Brain pericyte (primary cell): ENCODE results near the gene GNAQ.

Source experiments
- DNase-seq: peaks from one replicate; pipeline ENCODE4 v3.0.0-alpha.2; 2012; ENCODE audit warnings: low read depth, low spot score

Gene GNAQ

DNA sequence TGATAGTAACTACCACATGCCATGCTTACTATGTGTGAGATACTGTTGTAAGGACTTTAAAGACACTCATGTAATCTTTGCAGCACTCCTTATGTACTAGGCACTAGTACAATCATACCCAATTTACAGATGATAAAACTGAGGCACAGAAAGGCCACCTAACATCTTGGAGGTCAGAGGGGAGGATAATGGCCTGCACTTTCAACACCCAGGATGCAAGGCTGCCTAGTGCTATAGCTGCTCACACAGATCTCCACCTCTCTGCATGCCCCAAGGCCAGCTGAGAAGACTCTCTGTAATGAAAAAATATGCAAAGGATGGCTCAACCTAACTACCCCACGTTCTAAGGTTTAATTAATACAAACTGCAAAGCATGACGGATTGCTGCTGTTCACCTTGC is 57.2 kb downstream of the GNAQ start:
- no peak for DNase-seq

DNA sequence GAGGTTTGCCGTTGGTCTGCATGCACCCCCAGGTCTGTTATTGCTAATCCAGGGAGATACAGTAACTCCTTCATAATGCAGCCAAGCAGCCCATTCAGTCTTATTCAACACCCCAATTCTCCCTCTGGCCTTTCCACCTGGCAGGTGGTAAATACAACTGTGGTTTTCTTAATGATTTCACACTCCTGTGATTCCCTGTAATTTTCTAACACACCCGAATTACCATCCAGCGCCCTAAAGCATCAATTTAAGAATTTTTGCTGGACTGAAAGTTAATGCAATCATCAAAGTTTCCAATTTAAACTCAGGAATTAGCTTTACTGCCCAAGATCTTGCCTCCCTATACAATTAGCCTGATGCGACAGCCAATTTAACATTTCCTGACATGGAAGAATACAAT is 62.5 kb downstream of the GNAQ start:
- DNase-seq, result no peak

DNA sequence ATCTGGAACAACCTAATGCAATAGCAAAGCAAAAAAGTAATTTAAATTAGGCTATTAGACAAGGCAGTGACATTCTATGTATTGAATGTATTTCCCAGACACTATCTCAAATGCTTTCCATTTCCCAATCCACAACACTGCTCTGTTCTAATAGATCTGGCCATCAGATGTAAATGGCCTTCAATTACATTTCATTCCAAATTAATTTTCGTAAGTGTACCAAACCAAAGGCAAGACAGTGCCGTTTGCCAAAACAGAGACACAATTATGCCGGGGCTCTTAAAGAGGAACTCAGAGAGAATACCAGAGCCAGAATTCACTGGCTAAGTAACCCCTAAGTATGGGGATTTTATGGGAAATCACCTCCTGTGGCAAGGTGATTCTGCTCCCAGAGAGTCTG is 63.1 kb downstream of the GNAQ start:
- DNase-seq, result no peak

DNA sequence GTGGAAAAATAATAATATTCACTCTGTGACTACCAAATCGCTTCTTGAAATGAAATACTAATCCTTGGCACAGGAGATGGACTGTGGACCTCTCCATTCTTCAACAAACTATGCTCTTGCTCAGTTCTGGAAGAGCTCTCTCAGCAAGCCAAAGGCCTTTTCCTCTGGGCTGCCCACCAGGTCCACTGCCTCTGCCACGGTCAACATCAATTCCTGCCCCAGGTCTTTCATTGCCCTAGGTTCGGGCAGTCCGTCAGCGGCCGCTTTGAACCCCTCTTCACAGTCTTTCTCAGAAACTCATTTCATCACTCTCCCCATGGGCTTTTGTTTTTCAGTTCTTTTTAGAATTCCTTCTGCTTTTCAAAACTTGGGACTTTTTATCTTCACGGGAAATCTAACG is 64.9 kb downstream of the GNAQ start:
- DNase-seq, result no peak

DNA sequence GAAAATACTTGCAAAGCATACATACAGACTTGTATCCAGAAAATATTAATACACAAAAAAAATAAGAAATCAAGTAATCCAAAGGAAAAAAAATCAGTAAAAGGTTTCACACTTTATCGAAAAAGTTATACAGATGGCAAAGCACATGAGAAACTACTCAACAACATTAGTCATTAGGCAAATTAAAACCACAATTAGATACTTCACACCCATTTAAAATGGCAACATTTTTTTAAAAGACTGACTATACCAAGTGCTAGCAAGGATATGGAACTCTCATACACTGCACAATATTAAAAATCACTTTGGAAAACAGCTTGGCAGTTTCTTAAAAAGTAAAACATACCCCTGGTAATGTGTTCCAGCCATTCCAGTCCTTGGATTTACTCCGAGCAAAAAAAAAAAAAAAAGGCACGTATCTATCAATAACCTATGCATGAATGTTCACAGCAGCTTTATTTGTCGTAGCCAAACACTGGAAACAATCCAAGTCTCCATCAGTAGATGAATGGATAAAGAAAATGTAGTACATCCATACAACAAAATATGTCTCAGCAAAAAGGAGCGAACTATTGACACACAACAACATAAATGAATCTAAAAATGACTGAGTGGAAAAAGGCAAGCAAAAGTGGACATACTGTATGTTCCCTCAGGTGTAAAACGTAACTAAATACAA is 66.0 kb downstream of the GNAQ start:
- no peak for DNase-seq

DNA sequence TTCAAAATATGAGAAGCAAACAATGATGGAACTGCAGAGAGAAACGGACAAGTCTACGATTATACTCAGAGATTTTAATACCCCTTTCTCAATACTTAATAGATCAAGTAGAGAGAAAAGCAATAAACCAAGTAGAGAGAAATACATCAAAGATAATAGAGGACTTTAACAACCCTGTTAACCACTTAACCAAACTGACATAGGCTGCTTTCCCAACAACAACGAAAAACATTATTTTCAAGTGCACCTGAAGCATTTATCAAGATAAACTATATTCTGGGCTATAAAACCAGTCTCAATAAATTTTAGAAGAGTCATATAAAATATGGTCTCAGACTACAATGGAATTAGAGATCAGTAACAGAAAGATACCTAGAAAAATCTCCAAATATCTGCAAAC is 67.4 kb downstream of the GNAQ start:
- no peak for DNase-seq

DNA sequence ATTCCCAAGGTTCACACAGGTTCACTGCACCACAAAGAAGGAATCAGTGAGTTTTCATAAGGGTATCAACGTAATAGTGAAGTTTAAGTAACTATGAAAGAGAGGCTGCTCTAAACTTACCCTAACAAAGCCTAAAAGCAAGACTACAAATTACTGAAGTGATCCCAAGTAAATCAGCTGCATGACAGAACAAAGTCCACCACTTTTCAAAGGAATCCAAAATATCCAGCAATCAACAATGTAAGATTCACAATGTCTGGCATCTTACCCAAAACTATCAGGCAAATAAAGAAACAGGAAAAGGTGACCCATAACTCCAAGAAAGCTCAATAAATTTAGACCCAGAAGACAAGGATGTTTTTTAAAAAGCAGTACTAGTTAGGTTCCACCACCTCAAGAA is 70.1 kb downstream of the GNAQ start:
- DNase-seq, result no peak

DNA sequence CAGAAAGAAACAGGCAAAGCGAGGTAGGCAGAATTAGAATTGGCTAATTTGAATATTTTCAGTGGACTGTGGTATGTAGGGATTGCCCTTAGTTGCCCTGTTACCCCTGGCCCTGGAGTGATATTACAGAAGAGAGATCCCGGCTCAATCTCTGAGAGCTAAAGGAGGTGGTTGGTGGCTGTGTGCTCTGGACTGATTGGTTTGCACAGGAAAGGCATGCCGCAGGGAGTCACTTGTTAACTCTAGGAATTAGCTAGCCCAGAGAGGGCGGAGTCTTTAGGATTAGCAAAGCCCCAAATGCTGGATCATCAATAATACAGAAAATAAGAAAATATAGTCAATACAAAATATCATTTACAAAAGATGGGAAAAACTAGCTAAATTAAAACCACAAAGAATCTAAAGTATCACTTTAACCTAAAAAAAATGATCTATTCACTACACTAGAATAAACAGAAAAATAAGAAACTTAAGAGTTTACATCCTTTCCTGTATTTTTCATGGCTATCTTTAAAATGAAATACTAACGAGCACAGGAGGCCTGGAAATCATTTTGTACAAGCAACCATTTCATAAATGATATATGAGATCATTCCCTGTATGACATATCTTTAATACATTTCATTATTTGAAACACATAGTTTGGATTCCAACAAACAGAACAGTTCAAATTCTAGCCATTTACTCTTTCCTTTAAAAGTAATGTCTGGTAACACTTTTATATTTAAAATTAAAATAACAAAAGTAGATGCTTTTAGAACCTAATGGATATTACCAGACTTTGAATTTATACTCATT is 71.1 kb downstream of the GNAQ start:
- DNase-seq, result no peak

DNA sequence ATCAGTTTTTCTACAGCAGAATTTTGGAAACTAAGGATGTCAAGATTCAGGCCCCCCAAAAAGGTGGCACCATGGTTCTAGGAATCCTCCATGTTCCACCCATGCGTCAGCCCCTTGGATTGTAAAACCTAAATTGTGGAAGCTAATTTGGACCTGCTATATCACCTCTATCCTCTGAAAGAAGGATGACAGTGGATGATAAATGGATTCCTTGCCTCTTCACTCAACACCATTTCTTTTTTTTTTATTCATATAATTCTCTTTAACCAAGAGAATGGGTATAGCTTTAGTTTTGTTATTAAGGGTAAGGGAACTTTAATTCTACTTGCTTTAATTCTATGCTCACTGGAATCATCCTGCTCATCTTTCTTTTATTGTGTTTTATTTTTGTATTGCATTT is 71.8 kb downstream of the GNAQ start:
- no peak for DNase-seq

DNA sequence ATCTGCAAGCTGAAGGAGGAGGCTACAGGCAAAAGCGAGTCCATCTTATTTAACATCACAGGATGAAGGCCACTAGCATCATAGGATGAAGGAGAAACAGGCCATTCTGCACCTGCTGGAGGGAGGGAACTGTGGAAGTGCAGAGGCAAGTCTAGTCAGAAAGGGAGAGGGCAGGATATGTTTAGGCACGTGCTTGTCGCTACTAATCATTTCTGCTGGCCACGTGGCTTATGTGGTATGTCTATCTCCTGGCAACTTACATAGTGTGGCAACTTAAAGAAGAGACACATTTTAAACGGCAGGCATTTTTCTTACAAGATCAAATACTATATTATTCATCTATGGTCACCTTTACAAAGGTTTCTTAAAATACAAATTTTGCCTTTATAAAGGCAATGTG is 74.0 kb downstream of the GNAQ start:
- no peak for DNase-seq

DNA sequence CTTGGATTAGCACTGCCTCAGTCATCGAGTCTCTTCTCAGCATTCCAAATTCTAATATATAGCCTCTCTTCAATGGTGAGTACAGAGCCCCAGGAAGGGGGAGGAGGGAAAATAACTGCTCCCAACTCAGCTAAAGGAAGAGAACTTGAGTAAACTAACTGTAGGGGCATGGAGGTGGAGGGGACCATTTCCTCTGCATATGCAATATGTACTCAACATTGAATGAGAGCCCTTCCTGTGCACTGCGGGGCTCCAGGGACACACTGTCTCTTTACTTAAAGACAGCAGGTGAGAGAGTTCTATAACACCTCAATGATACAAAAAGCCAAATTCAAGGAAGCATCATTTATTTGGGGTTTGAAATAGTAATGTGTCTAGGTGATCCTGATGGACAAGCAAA is 75.1 kb downstream of the GNAQ start:
- no peak for DNase-seq

DNA sequence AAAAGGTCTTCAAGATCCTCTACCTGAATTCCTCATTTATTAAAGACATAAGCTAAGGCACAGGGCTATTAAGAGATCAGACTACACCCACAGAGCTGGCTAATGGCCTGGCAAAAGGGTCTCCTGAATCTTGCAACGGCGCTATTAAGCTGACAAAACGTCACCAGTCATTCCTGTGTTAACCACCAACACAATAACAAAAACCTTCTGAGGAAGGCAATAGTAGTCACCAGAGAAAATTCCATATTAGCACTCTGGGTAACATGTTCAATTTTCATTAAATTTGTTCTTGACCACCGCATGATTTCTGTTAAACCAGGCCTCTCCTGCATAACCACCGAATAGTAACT is 77.0 kb downstream of the GNAQ start:
- no peak for DNase-seq

DNA sequence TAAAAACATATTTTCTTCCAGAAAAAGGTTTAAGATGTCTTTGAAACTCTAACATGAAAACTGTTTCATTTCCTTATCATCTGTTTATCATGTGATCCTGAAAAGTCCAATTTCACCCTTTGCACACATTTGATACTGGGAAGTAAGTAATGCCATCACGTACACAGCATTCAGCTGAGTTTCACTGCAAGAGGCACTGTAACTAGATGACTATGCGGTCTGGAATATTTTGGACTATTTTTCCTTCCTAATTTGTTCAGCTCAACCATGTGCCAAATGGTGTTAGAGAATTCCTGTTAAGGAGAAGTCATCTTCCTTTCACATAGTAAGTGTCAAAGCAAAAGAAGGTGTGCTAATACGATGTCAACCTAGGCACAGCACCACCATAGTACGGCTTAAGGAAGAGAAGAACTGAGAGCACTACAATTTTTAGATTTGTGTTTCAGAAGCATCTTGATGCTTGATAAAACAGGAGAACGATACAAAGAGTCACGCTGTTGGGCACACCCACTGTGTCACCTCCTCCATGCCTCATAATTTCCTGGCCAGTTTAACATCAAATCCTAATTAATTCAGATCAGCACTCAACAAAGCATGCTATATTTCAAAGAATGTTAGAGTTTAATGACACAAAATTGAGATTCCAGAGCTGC is 77.5 kb downstream of the GNAQ start:
- no peak for DNase-seq

DNA sequence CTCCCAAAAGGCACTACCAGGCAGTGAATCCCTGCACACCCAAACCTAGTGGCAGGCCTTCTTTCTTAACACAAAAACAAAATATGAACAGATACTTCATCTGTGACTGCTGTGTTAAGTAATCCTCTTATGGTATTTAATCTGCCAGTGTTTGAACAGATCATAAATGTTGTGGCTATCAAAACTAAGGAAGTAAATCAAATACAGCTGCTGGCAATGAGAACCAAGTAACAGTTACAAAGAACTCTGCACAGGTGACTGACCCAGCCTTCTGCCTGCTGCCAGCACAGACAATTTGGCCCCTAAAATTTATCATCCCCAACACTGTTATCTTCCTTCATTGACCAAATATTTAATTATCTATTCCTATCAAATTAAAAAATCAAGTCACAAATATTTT is 78.0 kb downstream of the GNAQ start:
- no peak for DNase-seq

DNA sequence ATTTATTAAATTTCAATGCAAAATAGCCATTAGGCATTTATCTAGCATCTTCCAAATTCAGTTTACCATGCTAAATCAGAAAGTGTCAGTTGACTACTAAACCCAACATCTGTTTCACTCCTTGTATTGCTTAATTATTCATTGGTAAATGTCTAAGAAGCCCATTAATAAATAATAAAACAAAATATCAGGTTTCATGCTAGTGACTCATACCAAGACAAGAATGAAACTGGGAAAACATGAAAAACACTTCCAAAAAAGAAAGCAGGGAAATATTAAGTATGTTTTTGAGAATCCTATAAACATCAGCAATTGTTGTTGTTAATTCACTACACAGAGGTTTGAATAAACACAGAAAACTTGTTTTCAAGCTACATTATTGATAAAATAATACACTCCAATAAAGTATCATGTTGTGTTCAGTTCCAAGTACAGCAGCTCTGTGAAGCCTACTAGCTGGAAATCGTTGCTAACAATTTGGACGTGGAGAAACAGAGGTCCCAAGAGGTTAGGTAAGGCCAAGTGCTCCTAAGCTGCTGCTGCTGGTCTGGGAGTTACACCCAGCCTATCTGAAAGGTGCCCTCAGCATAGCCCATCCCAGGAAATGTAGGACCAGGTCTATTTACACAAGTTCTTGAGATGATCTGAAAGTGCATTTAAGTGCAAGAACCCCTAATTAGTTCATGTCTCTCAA is 78.8 kb downstream of the GNAQ start:
- no peak for DNase-seq

DNA sequence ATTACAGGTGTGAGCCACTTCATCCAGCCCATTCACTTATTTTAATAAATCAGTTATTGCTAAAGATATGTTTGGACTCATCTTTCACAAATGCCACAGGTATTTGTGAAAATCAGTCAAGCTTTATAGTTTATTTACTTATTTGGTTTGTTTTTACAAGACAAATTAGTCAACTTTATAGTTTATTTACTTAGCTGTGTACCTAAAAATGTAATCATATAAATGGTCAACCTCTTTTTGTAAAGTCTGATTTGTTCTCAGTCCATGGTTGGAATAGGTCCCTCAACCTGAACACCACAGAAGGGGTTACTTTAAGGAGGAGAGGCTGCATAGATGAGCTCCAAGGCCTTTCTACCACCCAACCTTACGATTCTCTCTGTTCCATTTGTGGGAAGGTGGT is 80.2 kb downstream of the GNAQ start:
- DNase-seq, result no peak

DNA sequence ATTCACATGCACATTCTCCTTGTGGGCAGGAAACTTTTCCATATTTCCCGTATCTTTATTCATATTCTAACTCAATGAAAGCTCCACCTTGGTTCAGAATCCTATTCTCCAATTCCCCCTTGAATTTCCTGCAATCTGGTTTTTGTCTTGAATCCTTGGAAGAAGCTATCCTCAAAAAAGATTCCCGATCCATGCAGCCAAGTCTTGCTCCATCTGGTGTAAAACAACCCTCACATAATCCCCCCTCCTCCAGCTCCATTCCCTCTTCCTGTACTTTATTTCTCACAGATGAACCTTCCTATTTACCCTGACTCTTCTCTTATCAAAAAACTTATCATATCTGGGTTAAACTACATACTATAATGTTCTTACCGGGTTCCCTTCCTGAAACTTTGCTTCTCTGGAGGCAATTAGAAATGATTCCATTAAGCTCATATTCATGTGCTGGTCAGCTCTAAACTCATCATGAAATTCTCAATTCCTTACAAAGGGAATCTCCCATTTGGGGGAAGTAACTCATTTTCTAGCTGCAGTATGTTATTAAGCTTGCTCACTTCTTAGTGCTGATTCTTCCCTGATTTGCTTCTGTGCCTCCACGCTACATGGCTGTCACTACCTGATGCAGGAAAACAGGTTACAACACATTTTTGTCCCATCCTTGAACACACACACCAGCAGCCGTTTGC is 81.7 kb downstream of the GNAQ start:
- DNase-seq, result no peak

DNA sequence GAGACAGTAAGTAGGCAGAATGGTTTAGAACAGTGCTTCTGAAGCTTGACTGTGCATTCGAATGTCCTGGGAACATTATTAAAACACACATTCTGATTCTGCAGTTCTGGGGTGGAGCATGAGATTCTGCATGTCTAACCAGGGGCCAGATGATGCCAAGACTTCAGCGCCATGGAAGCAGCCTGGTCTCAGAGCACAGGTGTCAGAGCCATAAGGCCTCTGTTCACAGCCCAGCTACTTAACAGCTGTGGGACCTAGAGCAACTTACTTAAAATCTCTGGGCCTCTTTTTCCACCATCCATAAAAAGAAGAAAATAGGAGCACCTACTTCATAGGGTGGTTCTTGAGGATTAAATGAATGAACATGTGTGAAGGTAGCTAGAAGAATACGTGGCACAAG is 84.0 kb downstream of the GNAQ start:
- no peak for DNase-seq

DNA sequence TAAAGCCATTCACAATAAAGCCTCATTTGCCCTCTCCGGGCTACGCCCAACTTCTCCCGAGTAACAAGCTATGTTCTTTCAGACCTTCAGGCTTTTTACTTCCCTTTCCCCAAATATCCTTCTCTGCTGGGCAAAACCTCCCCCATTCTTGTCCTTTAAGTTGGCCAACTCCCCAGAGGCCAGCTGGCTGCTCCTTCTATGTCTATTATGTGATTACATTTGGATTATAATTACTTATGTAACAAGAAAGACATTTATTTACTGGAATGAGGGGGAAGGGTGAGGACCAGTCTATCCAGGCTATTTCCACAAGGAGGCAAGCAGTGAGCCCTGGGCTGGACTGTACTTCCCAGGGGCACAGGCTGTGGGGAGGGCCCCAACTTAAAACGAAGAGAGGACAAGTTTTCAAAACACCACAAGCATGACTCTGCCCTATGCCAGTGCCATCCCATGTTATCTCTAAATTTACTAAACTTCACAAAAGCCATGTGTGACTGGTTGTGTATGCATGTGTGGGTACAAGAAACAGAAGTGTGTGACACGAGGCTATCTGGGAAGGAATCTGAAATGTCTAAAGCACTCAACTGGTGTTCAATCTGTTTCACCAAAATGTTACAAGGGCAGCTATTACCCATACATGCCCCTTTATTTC is 84.5 kb downstream of the GNAQ start:
- no peak for DNase-seq

DNA sequence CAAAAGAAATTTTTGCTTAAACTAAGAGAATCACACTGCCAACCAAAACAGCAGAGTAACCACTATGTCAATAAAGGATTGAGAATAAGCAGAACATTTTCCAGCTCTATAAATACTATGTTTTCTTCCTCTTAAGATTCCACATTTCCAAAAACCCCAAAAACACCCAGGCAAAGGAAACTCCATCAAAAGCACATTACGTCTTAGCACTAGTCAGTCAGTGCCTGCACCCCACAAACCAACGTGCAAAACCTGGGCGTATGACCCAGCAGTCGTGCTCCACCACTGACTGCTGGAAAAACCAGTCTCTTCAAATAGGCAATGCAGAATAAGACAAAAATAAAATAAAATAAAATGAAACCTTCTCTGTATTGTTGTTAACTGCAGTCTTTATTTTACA is 85.3 kb downstream of the GNAQ start:
- no peak for DNase-seq

DNA sequence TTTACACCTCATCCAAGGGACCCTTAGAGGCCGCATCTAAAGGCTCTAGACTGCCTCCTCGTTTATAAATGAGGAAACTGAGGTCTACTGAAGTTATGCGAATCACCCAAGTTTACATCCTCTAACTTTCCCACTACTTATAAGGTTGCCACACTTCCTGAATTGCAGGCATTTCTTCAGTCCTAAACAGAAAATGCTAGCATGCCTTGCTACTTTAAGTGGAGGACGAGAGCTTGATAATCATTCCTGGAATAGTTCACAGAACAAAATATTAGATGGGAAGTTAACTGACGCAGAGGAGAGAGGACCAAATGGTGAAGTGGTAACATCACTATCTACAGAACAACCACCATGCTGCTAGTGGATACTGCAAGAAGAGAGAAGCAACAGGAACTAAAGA is 85.8 kb downstream of the GNAQ start:
- no peak for DNase-seq
